SKM-1 (cell line): ENCODE results near the gene UNCX.

ENCODE experiments used
- DNase-seq: peaks from one replicate; lab custom pipeline; 2025; ENCODE audit not compliant: unreplicated experiment; lab: John Stamatoyannopoulos, UW

Gene UNCX

GRCh38 chr7:1214516-1214915, 18.2 kb upstream of the UNCX start:
- no peak for DNase-seq

- DNase-seq = no peak
Observed at GRCh38 chr7:1218541-1219165, 14.0 kb upstream of the UNCX start.

GRCh38 chr7:1219498-1219897, 13.2 kb upstream of the UNCX start:
- DNase-seq = no peak

GRCh38 chr7:1220000-1220726, 12.5 kb upstream of the UNCX start:
- no peak for DNase-seq

GRCh38 chr7:1220977-1221745, 11.5 kb upstream of the UNCX start:
- no peak for DNase-seq

- no peak for DNase-seq
Observed at GRCh38 chr7:1223196-1223981, 9.3 kb upstream of the UNCX start.

- DNase-seq = no peak
Observed at GRCh38 chr7:1224086-1224716, 8.5 kb upstream of the UNCX start.

- no peak for DNase-seq
Observed at GRCh38 chr7:1225030-1225429, 7.6 kb upstream of the UNCX start.

GRCh38 chr7:1225441-1226185, 7.1 kb upstream of the UNCX start:
- no peak for DNase-seq

- DNase-seq = no peak
Observed at GRCh38 chr7:1226186-1226901, 6.3 kb upstream of the UNCX start.

- no peak for DNase-seq
Observed at GRCh38 chr7:1227071-1227804, 5.4 kb upstream of the UNCX start.

- DNase-seq = no peak
Observed at GRCh38 chr7:1227814-1228544, 4.7 kb upstream of the UNCX start.

- DNase-seq = no peak
Observed at GRCh38 chr7:1228545-1229201, 4.0 kb upstream of the UNCX start.

GRCh38 chr7:1229202-1229947, 3.3 kb upstream of the UNCX start:
- DNase-seq = no peak

GRCh38 chr7:1229956-1230355, 2.7 kb upstream of the UNCX start:
- DNase-seq = no peak

GRCh38 chr7:1230411-1231213, 2.1 kb upstream of the UNCX start:
- no peak for DNase-seq
